Fibroblast of lung (primary cell): Measurements from ENCODE around the gene EVI5. TPM values are rescaled to one million over a fixed set of nuclear protein-coding genes. Genes with fewer than 3 reads are reported as not detected.

ENCODE experiments used
- DNase-seq, 2 donors: peaks; one replicate each; pipeline versions ENCODE4 v3.0.0 to v3.0.0-alpha.2; 2010; ENCODE audit warnings: low read depth in 2 of 2
- H2AFZ ChIP-seq: 2 replicates; pipeline ENCODE4 v1.5.1; 2012; ENCODE audit warnings: low read length, control low read depth, inconsistent platforms
- H3K27ac ChIP-seq: 2 replicates; pipeline ENCODE4 v1.5.1; 2011; ENCODE audit warnings: low read length, control low read depth; ENCODE audit not compliant: insufficient read depth
- H3K27me3 ChIP-seq: 2 replicates; pipeline ENCODE4 v1.5.1; 2011; ENCODE audit warnings: mild to moderate bottlenecking, low read length; ENCODE audit not compliant: control insufficient read depth, insufficient read depth
- H3K36me3 ChIP-seq: 2 replicates; pipeline ENCODE4 v1.5.1; 2011; ENCODE audit warnings: low read length; ENCODE audit not compliant: control insufficient read depth, insufficient read depth
- H3K4me1 ChIP-seq: 2 replicates; pipeline ENCODE4 v1.5.1; 2011; ENCODE audit warnings: low read length; ENCODE audit not compliant: control insufficient read depth, insufficient read depth; ENCODE audit errors: extremely low read depth
- H3K4me2 ChIP-seq: 2 replicates; pipeline ENCODE4 v1.5.1; 2011; ENCODE audit warnings: low read length, control low read depth; ENCODE audit not compliant: insufficient read depth; ENCODE audit errors: extremely low read depth
- H3K4me3 ChIP-seq, 4 experiments: fragments of 200-600 bp in 1 of 4; sonication (generic) in 1 of 4; replicated peaks in 1 of 4; 2 replicates each; pipeline ENCODE4 v1.5.1; 2011 to 2016; ENCODE audit warnings: low read length in 4 of 4, low read depth in 3 of 4, mild to moderate bottlenecking in 3 of 4, control low read depth in 2 of 4, inconsistent platforms in 1 of 4, mixed read lengths in 1 of 4; ENCODE audit not compliant: insufficient read depth in 1 of 4; ENCODE audit errors: control extremely low read depth in 1 of 4
- H3K79me2 ChIP-seq: 2 replicates; pipeline ENCODE4 v1.5.1; 2012; ENCODE audit warnings: mild to moderate bottlenecking, low read length, inconsistent platforms; ENCODE audit not compliant: control insufficient read depth, insufficient read depth
- H3K9ac ChIP-seq: 2 replicates; pipeline ENCODE4 v1.5.1; 2011; ENCODE audit warnings: mild to moderate bottlenecking, low read length, control low read depth; ENCODE audit not compliant: insufficient read depth
- H3K9me3 ChIP-seq: 2 replicates; pipeline ENCODE4 v1.5.1; 2012; ENCODE audit warnings: low read depth, low read length; ENCODE audit not compliant: control insufficient read depth, insufficient read depth
- H4K20me1 ChIP-seq: 2 replicates; pipeline ENCODE4 v1.5.1; 2011; ENCODE audit warnings: low read length; ENCODE audit not compliant: control insufficient read depth, insufficient read depth; ENCODE audit errors: extremely low read depth
- EZH2 ChIP-seq: IDR thresholded peaks from 2 replicates; pipeline ENCODE4 v1.5.1; 2012; ENCODE audit warnings: low read length, control low read depth, mild to moderate bottlenecking; ENCODE audit errors: missing control alignments
- polyA plus RNA-seq, 2 donors: library from polyadenylated mRNA; depleted of rRNA in 1 of 2; stranded (reverse) in 1 of 2; unstranded in 1 of 2; fragments of >200 nt; gene quantifications; 2 replicates each; pipeline ENCODE4 v1.2.1, GENCODE V29; 2011 to 2012; ENCODE audit warnings: missing spikeins in 1 of 2
- total RNA-seq: library from RNA; depleted of rRNA; stranded (reverse); fragments of >200 nt; gene quantifications from 2 replicates; pipeline ENCODE4 v1.2.1, GENCODE V29; 2014
- TF ChIP-seq, protein P1 (sequence below), 2 donors: IDR thresholded peaks in 1 of 2; conservative IDR thresholded peaks in 1 of 2; 1 replicate in 1 of 2; 2 replicates in 1 of 2; pipeline ENCODE4 v1.5.1; 2011 to 2012; ENCODE audit warnings: low read length in 2 of 2, control low read depth in 1 of 2, inconsistent platforms in 1 of 2, low read depth in 1 of 2, mild to moderate bottlenecking in 1 of 2

Gene EVI5
- total and polyA plus RNA-seq, 2 donors (not counting 1 experiment from before 2014, with no cell fraction given) = 32.5 to 48.1 TPM

DNA sequence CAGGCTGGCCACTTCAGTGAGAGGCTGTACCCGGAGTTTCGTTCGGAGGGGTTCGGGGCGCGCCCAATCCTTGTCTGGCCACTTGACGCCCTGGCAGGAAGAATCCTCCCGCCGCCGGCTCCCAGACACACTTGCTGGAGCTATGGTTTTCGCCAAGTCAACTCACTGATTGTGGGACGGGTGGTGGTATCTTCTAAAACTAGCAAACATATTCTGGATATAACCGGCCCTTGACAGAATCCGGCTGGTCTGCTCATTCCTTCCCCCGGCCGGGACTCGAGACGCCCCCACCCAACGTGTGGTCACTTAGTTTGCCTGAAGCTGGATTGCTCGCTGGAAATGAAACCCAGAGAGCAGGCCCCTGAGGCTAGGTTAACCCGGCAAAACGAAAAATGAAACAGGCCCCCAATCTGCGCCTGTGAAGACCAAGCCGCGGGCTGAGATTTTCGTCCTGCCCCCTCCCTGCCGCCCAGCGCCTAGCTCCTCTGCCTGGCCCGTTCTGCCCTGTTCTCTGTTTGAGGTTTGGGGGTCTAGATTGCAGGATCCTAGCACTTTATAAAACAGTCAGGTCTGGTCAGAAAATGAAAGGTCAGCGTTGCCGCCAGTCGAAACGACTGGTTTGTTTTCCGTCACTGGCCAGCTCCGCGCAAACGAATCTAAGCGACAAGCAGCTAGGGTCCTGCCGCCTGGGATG is 302.8 kb downstream of the EVI5 start:
- Histone ChIP-seq H3K27me3 (peaks cover 81% of the 10 kb centered on the region), H3K9ac (no peak overlapping the region), H3K4me3 (peak overlapping the region in 3 of 4 experiments; percentile 14 to 39 (median 28)), H3K27ac (no peak overlapping the region), H3K9me3 (no peaks in the 10 kb centered on the region), H3K36me3 (no peaks in the 10 kb centered on the region), H2AFZ (no peak overlapping the region), H3K79me2 (no peaks in the 10 kb centered on the region), H4K20me1 (no peaks in the 10 kb centered on the region), H3K4me1 (no peaks in the 10 kb centered on the region), H3K4me2 (peak overlapping the region; percentile 79)
- DNase-seq = peak in 1 of 2 donors; percentile 36
- peak; percentile 78 for TF ChIP-seq EZH2
- TF ChIP-seq, protein P1, sequence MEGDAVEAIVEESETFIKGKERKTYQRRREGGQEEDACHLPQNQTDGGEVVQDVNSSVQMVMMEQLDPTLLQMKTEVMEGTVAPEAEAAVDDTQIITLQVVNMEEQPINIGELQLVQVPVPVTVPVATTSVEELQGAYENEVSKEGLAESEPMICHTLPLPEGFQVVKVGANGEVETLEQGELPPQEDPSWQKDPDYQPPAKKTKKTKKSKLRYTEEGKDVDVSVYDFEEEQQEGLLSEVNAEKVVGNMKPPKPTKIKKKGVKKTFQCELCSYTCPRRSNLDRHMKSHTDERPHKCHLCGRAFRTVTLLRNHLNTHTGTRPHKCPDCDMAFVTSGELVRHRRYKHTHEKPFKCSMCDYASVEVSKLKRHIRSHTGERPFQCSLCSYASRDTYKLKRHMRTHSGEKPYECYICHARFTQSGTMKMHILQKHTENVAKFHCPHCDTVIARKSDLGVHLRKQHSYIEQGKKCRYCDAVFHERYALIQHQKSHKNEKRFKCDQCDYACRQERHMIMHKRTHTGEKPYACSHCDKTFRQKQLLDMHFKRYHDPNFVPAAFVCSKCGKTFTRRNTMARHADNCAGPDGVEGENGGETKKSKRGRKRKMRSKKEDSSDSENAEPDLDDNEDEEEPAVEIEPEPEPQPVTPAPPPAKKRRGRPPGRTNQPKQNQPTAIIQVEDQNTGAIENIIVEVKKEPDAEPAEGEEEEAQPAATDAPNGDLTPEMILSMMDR (conservative IDR thresholded peaks at IDR 0.05 in 1 of 2, IDR thresholded peaks at IDR 0.05 in 1 of 2; ENCODE audit: low read depth in 1 of 2, low read length in 2 of 2) = no peak

DNA sequence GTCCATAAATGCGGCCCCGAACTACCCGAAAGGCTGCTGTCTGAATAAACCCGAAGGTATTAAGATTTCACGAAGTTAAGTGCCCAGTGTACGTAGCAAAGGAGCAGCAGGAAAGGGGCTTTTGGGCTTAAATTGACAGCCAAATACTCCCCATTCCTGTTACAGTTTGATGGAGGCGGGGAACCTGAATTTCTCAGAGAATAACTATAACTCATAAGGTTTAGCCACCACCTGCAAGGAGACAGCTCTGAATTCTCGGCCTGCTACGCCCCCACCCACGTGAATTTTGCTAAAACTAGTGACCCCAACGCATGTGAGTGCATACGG is 303.3 kb downstream of the EVI5 start:
- no peak overlapping the region for H3K9ac ChIP-seq
- H3K36me3 ChIP-seq = no peaks in the 10 kb centered on the region
- no peak overlapping the region for H3K4me2 ChIP-seq
- DNase-seq = no peak
- no peak overlapping the region for H2AFZ ChIP-seq
- no peaks in the 10 kb centered on the region for H3K79me2 ChIP-seq
- TF ChIP-seq EZH2 = peak; percentile 84
- TF ChIP-seq, protein P1 (conservative IDR thresholded peaks at IDR 0.05 in 1 of 2, IDR thresholded peaks at IDR 0.05 in 1 of 2; ENCODE audit: low read depth in 1 of 2, low read length in 2 of 2) = no peak
- H3K4me3 ChIP-seq = no peak overlapping the region
- H3K27ac ChIP-seq = no peak overlapping the region
- no peaks in the 10 kb centered on the region for H3K9me3 ChIP-seq
- no peaks in the 10 kb centered on the region for H3K4me1 ChIP-seq
- peaks cover 76% of the 10 kb centered on the region for H3K27me3 ChIP-seq
- H4K20me1 ChIP-seq = no peaks in the 10 kb centered on the region

DNA sequence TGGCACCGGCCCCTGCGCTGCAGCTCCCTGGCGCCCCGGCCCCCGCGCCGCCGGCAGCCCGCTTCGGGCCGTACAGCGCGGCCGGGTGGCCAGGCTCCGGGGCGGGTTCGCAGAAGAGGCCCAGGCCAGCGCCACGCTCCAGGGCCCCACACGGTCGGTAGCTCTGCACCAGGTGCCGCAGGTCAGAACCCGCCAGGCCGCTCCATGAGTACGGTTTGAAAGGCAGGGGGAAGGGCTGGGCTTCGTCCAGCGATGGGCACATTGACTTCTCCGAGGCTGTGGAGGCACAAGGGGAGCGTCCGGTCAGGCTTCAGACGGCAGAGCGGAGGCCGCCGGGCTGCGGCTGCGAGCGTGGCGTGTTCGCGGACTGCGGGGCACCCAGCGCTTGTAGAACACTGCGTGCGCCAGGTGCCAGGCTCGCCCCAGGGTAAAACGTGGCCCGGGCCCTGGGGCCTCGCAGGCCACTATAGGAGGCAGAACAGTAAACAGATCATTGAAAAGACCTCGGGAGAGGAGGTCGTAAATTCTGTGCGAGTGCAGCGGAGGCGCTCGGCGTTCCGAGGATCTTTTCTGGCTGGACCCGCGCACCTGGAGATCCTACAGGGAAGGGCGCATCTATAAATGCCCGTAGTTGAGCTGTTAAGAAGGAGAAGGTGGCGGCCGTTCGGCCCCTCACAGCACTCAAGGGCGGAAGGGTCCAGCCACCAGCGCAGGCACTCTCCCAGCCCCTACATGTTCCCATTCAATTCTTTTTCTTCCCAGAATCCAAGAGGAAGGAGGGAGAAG is 303.9 kb downstream of the EVI5 start:
- no peak overlapping the region for H3K9ac ChIP-seq
- no peaks in the 10 kb centered on the region for H3K4me1 ChIP-seq
- no peak overlapping the region for H3K4me2 ChIP-seq
- H3K79me2 ChIP-seq = no peaks in the 10 kb centered on the region
- TF ChIP-seq, protein P1 (conservative IDR thresholded peaks at IDR 0.05 in 1 of 2, IDR thresholded peaks at IDR 0.05 in 1 of 2; ENCODE audit: low read depth in 1 of 2, low read length in 2 of 2) = no peak
- peak; percentile 94 for TF ChIP-seq EZH2
- H4K20me1 ChIP-seq = no peaks in the 10 kb centered on the region
- peaks cover 77% of the 10 kb centered on the region for H3K27me3 ChIP-seq
- H3K27ac ChIP-seq = no peak overlapping the region
- no peaks in the 10 kb centered on the region for H3K36me3 ChIP-seq
- DNase-seq = no peak
- no peak overlapping the region for H3K4me3 ChIP-seq
- H2AFZ ChIP-seq = no peak overlapping the region
- H3K9me3 ChIP-seq = no peaks in the 10 kb centered on the region
